ENCODE measurements around the gene FITM2. TPM values are rescaled to one million over a fixed set of nuclear protein-coding genes. Genes with fewer than 3 reads are reported as not detected.
"Not testable (repeated sequence)": the region's sequence is repeated elsewhere in the genome, so short reads cannot be mapped to it uniquely, and the experiment has no call there.

The FITM2 gene
- total RNA-seq, 2 donors from 2014 or later = 9.5 to 10.2 TPM

- no peak for ATAC-seq
- no peak for DNase-seq
- intact Hi-C loops (cut with DNase I, micrococcal nuclease) = no loop called here
These were observed 25.1 kb upstream of the FITM2 start for GRCh38 chr20:44336086-44336485.

- no peak for DNase-seq
- intact Hi-C loops (cut with DNase I, micrococcal nuclease) = no loop called here
- ATAC-seq = no peak
These were observed 24.7 kb upstream of the FITM2 start for GRCh38 chr20:44335675-44336074.

GRCh38 chr20:44334709-44335108, 23.7 kb upstream of the FITM2 start:
- ATAC-seq = no peak
- no peak for DNase-seq
- intact Hi-C loops (cut with DNase I, micrococcal nuclease) = no loop called here

GRCh38 chr20:44334306-44334705, 23.3 kb upstream of the FITM2 start:
- DNase-seq (no peak), ATAC-seq (no peak)
- intact Hi-C loops (cut with DNase I, micrococcal nuclease) = no loop called here

GRCh38 chr20:44331201-44331600, 20.2 kb upstream of the FITM2 start:
- ATAC-seq = no peak
- no peak for DNase-seq
- intact Hi-C loops (cut with DNase I, micrococcal nuclease) = no loop called here

GRCh38 chr20:44328428-44328827, 17.4 kb upstream of the FITM2 start:
- intact Hi-C loops (cut with DNase I, micrococcal nuclease) = no loop called here
- DNase-seq = no peak
- ATAC-seq = no peak

GRCh38 chr20:44327748-44328147, 16.7 kb upstream of the FITM2 start:
- ATAC-seq; DNase-seq; intact Hi-C loops (cut with DNase I, micrococcal nuclease): not testable (repeated sequence)

GRCh38 chr20:44326391-44327159, 15.6 kb upstream of the FITM2 start:
- ATAC-seq (peak; percentile 12), DNase-seq (peak in 1 of 2 donors; percentile 23)
- intact Hi-C loops (cut with DNase I, micrococcal nuclease) = no loop called here

GRCh38 chr20:44324343-44324742, 13.3 kb upstream of the FITM2 start:
- ATAC-seq = peak; percentile 98
- intact Hi-C loops (cut with DNase I, micrococcal nuclease) = no loop called here
- peak; percentile 67 to 85 for DNase-seq

- DNase-seq (no peak), ATAC-seq (no peak)
- intact Hi-C loops (cut with DNase I, micrococcal nuclease) = loop anchor here in 1 of 2 donors (10.0 kb wide), 1 partner anchor 95 kb away; no protein-coding TSS in a partner anchor
These were observed 8.9 kb upstream of the FITM2 start for GRCh38 chr20:44319839-44320422.

- DNase-seq = no peak
- ATAC-seq = no peak
- intact Hi-C loops (cut with DNase I, micrococcal nuclease) = loop anchor here (5.0 to 10.0 kb wide), 2 partner anchors 90 to 292 kb away; no protein-coding TSS in a partner anchor
These were observed 3.9 kb upstream of the FITM2 start for GRCh38 chr20:44314870-44315269.

GRCh38 chr20:44309763-44310663, 989 bp downstream of the FITM2 start:
- peak; percentile 55 for ATAC-seq
- intact Hi-C loops (cut with DNase I, micrococcal nuclease) = loop anchor here (5.0 to 10.0 kb wide), 3 partner anchors 85 to 297 kb away; no protein-coding TSS in a partner anchor
- DNase-seq = peak; percentile 45 to 47

- ATAC-seq (no peak), DNase-seq (no peak)
- intact Hi-C loops (cut with DNase I, micrococcal nuclease) = loop anchor here in 1 of 2 donors (5.0 kb wide), 1 partner anchor 90 kb away; no protein-coding TSS in a partner anchor
These were observed 4.1 kb downstream of the FITM2 start for GRCh38 chr20:44306927-44307326.

- ATAC-seq (no peak), DNase-seq (no peak)
- intact Hi-C loops (cut with DNase I, micrococcal nuclease) = no loop called here
These were observed 6.6 kb downstream of the FITM2 start for GRCh38 chr20:44304383-44304782.

GRCh38 chr20:44302736-44303135, 8.3 kb downstream of the FITM2 start:
- intact Hi-C loops (cut with DNase I, micrococcal nuclease) = no loop called here
- DNase-seq = no peak
- ATAC-seq = no peak

- intact Hi-C loops (cut with DNase I, micrococcal nuclease) = no loop called here
- peak; percentile 23 to 59 for DNase-seq
- ATAC-seq = peak; percentile 88
These were observed 8.9 kb downstream of the FITM2 start for GRCh38 chr20:44302026-44302669.

- intact Hi-C loops (cut with DNase I, micrococcal nuclease) = no loop called here
- ATAC-seq (no peak), DNase-seq (no peak)
These were observed 9.7 kb downstream of the FITM2 start for GRCh38 chr20:44301285-44301684.

GRCh38 chr20:44299011-44299535, 11.9 kb downstream of the FITM2 start:
- not testable (repeated sequence) for ATAC-seq, DNase-seq

More at GRCh38 chr20:44299011-44299535, 11.9 kb downstream of the FITM2 start:
- intact Hi-C loops (cut with DNase I, micrococcal nuclease) = not testable (repeated sequence)
